Sigmoid colon (tissue), 7 donors: Measurements from ENCODE around the gene POLN. TPM values are rescaled to one million over a fixed set of nuclear protein-coding genes. Genes with fewer than 3 reads are reported as not detected.

ENCODE experiments used
- DNase-seq: peaks from one replicate; pipeline ENCODE4 v3.0.0-alpha.2; 2019
- H3K27ac ChIP-seq, 4 donors: fragments of 200-600 bp; sonication (generic); one replicate each; pipeline ENCODE4 v1.5.1; 2016 to 2019; ENCODE audit warnings: mild to moderate bottlenecking in 1 of 4
- H3K27me3 ChIP-seq, 3 donors: fragments of 200-600 bp; sonication (generic); one replicate each; pipeline ENCODE4 v1.5.1; 2019; ENCODE audit warnings: mild to moderate bottlenecking in 1 of 3
- H3K36me3 ChIP-seq, 4 donors: fragments of 200-600 bp; sonication (generic); one replicate each; pipeline ENCODE4 v1.5.1; 2016 to 2019
- H3K4me1 ChIP-seq, 4 donors: fragments of 200-600 bp; sonication (generic); one replicate each; pipeline ENCODE4 v1.5.1; 2017 to 2019
- H3K4me3 ChIP-seq, 4 donors: fragments of 200-600 bp; sonication (generic); one replicate each; pipeline ENCODE4 v1.5.1; 2017 to 2019; ENCODE audit warnings: mild to moderate bottlenecking in 2 of 4, moderate library complexity in 1 of 4
- H3K9me3 ChIP-seq, 4 donors: fragments of 200-600 bp in 3 of 4; sonication (generic) in 3 of 4; one replicate each; pipeline versions ENCODE4 v1.5.1 to v1.6.1; 2013 to 2019
- EP300 ChIP-seq, 4 donors: sonication (generic); formaldehyde crosslinking; IDR thresholded peaks; one replicate each; pipeline ENCODE4 v1.6.1; 2017; ENCODE audit warnings: antibody characterized with exemption in 4 of 4
- POLR2A ChIP-seq, 2 donors: fragments of 450-650 bp; IDR thresholded peaks; one replicate each; pipeline ENCODE4 v1.6.1; 2016; ENCODE audit warnings: antibody characterized with exemption in 2 of 2, mild to moderate bottlenecking in 2 of 2, moderate library complexity in 2 of 2
- POLR2AphosphoS5 ChIP-seq, 4 donors: sonication (generic); formaldehyde crosslinking; IDR thresholded peaks; one replicate each; pipeline ENCODE4 v1.6.1; 2017; ENCODE audit warnings: antibody characterized with exemption in 4 of 4
- WGBS, 2 donors: extraction: QIAGEN DNeasy Blood & Tissue Kit; methylation state at CpG; one replicate each; pipeline ENCODE4 v1.1.7; 2013; 5-methylcytosine and 5-hydroxymethylcytosine counted together
- intact Hi-C: fragments of 100-400 bp; cut with DNase I; formaldehyde crosslinking; loops from one replicate; pipeline ENCODE4 v1.15.1; 2023
- polyA plus RNA-seq, 3 donors: library from polyadenylated mRNA; stranded (reverse); fragments of 200-250 nt; gene quantifications; one replicate each; pipeline ENCODE4 v1.2.3, GENCODE V29; 2013
- total RNA-seq, 4 donors: library from RNA; depleted of rRNA; stranded (reverse); fragments of >200 nt; gene quantifications; one replicate each; pipeline ENCODE4 v1.1.0, GENCODE V29; 2016
- TF ChIP-seq, protein P1 (sequence below), 4 experiments: fragments of 450-650 bp in 3 of 4; fragments of 200-600 bp in 1 of 4; IDR thresholded peaks; one replicate each; pipeline ENCODE4 v1.5.1; 2016 to 2019; ENCODE audit warnings: antibody characterized with exemption in 4 of 4, mild to moderate bottlenecking in 3 of 4, moderate library complexity in 2 of 4
- donor health status: healthy with polysubstance abuse.
- donor health status: Bipolar disorder and iron deficiency.
- donor health status: healthy.

POLN gene
- total and polyA plus RNA-seq, 7 donors = 0.60 to 9.4 (median 2.0) TPM; not detected in 1

DNA sequence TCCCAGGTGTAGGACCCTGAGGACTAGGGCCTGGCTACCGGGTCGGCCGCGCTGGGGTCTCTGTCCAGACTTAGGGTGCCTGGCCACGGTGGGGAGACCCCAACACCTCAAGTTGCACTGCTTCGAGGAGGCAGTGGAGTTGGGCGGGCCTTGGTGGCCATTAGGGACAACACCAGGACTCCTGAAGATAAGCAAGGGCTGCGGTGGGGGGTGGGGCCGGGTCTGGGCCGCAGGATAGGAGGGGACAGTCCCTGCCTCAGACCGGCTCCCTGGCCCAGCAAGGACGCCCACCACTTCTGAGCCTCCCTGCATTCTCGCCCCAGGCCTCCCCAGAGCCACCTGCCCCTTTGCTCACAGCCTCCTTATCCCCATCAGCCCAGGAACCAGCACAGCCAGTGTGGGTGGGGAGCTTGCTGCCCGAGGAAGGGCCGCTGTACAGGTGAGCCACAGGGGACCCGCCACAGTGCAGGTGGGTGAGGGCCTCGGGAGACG lies 25.4 kb upstream of the POLN start:
- H3K27ac ChIP-seq = peak overlapping the region in 1 of 4 donors; percentile 80
- H3K4me3 ChIP-seq = no peak overlapping the region
- no peaks in the 10 kb centered on the region for H3K27me3 ChIP-seq
- intact Hi-C loops = loop anchor here (10.0 kb wide), 1 partner anchor 97 kb away; no protein-coding TSS in a partner anchor
- H3K36me3 ChIP-seq = no peaks in the 10 kb centered on the region
- H3K9me3 ChIP-seq = no peaks in the 10 kb centered on the region
- DNase-seq = no peak
- TF ChIP-seq EP300 (IDR thresholded peaks at IDR 0.05) = no peak
- no peak for TF ChIP-seq POLR2AphosphoS5 (IDR thresholded peaks at IDR 0.05)
- TF ChIP-seq, protein P1, sequence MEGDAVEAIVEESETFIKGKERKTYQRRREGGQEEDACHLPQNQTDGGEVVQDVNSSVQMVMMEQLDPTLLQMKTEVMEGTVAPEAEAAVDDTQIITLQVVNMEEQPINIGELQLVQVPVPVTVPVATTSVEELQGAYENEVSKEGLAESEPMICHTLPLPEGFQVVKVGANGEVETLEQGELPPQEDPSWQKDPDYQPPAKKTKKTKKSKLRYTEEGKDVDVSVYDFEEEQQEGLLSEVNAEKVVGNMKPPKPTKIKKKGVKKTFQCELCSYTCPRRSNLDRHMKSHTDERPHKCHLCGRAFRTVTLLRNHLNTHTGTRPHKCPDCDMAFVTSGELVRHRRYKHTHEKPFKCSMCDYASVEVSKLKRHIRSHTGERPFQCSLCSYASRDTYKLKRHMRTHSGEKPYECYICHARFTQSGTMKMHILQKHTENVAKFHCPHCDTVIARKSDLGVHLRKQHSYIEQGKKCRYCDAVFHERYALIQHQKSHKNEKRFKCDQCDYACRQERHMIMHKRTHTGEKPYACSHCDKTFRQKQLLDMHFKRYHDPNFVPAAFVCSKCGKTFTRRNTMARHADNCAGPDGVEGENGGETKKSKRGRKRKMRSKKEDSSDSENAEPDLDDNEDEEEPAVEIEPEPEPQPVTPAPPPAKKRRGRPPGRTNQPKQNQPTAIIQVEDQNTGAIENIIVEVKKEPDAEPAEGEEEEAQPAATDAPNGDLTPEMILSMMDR (IDR thresholded peaks at IDR 0.05) = no peak
- TF ChIP-seq POLR2A (IDR thresholded peaks at IDR 0.05) = no peak
- peaks cover 0 to 46% (median 33%) of the 10 kb centered on the region in 4 donors for H3K4me1 ChIP-seq
- WGBS, 2 donors = 79 to 87% methylated on average over 18 of the region's 18 CpGs

DNA sequence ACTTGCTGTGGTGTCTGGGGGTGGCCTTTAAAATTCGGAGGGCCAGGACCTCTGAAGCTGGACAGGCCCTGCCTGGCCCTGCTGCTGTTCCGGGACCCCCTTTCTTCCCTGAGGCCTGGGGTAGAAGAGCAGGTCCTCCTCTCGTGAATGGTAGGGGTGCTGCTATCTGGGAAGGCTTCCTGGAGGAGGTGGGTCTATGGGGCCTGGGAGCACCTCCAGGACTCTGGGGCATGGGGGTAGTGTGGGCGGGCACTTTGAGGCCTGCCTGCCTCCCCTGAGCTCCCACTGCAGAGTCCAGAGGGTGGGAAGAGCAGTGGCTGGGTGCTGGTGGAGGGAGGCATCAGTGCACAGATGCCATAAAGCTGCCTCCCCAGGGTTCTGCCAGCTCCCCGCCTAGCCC lies 24.9 kb upstream of the POLN start:
- peak overlapping the region in 3 of 4 donors; percentile 68 to 80 (median 69) for H3K27ac ChIP-seq

DNA sequence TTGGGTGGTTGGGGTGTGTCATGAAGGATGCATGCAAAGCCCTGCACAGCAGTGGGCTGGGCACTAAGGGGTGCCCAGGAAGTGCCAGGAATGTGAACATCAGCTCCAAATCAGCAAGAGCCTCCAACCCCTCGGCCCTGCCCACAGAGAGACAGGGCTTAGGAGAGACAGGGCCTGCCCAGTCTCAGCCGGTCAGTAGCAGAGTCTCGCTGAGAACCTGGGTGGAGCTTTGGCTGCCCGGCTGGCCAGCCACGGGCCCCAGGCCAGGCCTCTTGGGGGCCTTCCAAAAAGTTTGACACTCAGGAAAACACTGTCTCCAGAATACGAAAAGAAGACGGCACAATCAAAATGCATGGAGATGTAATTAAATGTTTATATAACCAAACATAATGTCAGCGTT lies 24.3 kb upstream of the POLN start:
- peak; percentile 87 for DNase-seq
- Histone ChIP-seq H3K27me3 (no peaks in the 10 kb centered on the region), H3K27ac (peak overlapping the region; percentile 59 to 80 (median 68)), H3K4me3 (no peak overlapping the region), H3K36me3 (no peaks in the 10 kb centered on the region), H3K4me1 (peaks cover 0 to 46% (median 33%) of the 10 kb centered on the region in 4 donors), H3K9me3 (no peaks in the 10 kb centered on the region)
- no peak for TF ChIP-seq EP300 (IDR thresholded peaks at IDR 0.05)
- TF ChIP-seq POLR2AphosphoS5 (IDR thresholded peaks at IDR 0.05) = peak in 3 of 4 donors; percentile 19 to 36 (median 28)
- WGBS, 2 donors = 72 to 81% methylated on average over 8 of the region's 8 CpGs
- intact Hi-C loops = loop anchor here (10.0 kb wide), 1 partner anchor 99 kb away; no protein-coding TSS in a partner anchor

More for the DNA sequence above, 24.9 kb upstream of the POLN start:
- WGBS, 2 donors = 85 to 92% methylated on average over 5 of the region's 5 CpGs
- Histone ChIP-seq H3K27me3 (no peaks in the 10 kb centered on the region), H3K4me3 (no peak overlapping the region), H3K9me3 (no peaks in the 10 kb centered on the region), H3K36me3 (no peaks in the 10 kb centered on the region), H3K4me1 (peaks cover 0 to 46% (median 33%) of the 10 kb centered on the region in 4 donors)
- intact Hi-C loops = loop anchor here (10.0 kb wide), 1 partner anchor 98 kb away; no protein-coding TSS in a partner anchor
- TF ChIP-seq, protein P1 (IDR thresholded peaks at IDR 0.05) = no peak
- no peak for TF ChIP-seq EP300 (IDR thresholded peaks at IDR 0.05)
- no peak for TF ChIP-seq POLR2A (IDR thresholded peaks at IDR 0.05)
- TF ChIP-seq POLR2AphosphoS5 (IDR thresholded peaks at IDR 0.05) = no peak
- DNase-seq = no peak

DNA sequence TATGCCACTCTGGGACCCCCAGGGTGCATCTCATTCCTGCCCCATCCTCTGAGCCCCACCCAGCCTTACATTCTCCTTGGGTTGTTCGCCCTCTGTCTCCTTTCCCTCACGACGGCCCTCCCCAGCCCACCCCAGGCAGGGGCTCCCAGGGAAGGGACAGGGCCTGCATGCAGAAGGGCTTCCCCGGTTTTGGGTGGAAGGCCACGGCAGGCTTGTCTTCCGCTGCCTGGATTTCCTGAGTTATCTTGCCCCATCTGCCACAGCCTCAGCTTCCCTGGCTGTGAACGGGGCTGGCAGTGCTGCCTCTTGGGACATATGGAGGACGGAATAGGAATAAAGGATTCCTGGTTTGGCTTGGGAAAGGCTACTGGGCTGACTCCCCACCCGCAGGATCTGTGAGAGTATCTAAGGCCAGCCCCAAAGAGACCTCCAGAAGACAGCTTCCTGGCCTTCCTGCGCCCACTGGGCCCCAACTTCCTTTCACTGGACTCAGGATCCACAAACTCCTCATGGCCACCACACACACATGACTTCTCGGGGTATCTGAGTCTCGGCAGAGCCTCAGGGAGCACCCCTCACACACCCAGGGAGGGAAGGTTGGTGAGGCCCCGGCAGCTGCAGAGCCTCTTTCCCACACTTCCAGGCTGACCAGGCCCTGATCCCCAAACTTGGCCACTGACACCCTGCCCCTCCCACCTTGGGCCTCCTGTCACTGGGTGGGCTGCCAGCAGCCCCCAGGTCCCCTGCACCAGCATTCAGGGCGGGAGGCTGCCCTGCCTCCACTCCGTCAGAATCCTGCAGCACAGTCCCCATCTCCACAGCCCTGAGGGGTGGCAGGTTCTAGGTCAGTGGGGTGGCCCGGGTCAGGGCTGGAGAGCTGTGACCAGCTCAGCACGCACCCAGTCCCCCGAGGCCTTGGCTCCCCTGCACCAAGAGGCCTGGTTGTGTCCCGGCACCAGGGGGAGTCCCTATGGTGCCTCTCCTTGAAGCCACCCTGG lies 23.5 kb upstream of the POLN start:
- intact Hi-C loops = loop anchor here (10.0 kb wide), 1 partner anchor 99 kb away; no protein-coding TSS in a partner anchor
- no peak overlapping the region for H3K4me3 ChIP-seq
- DNase-seq = no peak
- WGBS, 2 donors = 89 to 93% methylated on average over 19 of the region's 19 CpGs
- TF ChIP-seq, protein P1 (IDR thresholded peaks at IDR 0.05) = no peak
- TF ChIP-seq POLR2A (IDR thresholded peaks at IDR 0.05) = no peak
- no peak for TF ChIP-seq EP300 (IDR thresholded peaks at IDR 0.05)
- no peak for TF ChIP-seq POLR2AphosphoS5 (IDR thresholded peaks at IDR 0.05)
- H3K27me3 ChIP-seq = no peaks in the 10 kb centered on the region
- H3K4me1 ChIP-seq = peaks cover 0 to 54% (median 39%) of the 10 kb centered on the region in 4 donors
- peak overlapping the region; percentile 59 to 80 (median 68) for H3K27ac ChIP-seq
- no peaks in the 10 kb centered on the region for H3K9me3 ChIP-seq
- H3K36me3 ChIP-seq = no peaks in the 10 kb centered on the region
